ENCODE results near the gene COQ6.
"Not testable (repeated sequence)": the region's sequence is repeated elsewhere in the genome, so short reads cannot be mapped to it uniquely, and the experiment has no call there.

COQ6 gene

GRCh38 chr14:73988656-73989055 is 38.6 kb downstream of the COQ6 start:
- not testable (repeated sequence) for DNase-seq

GRCh38 chr14:73991092-73991491 is 41.0 kb downstream of the COQ6 start:
- DNase-seq = no peak

GRCh38 chr14:73994926-73995325 is 44.8 kb downstream of the COQ6 start:
- DNase-seq = not testable (repeated sequence)

GRCh38 chr14:73995977-73996378 is 45.9 kb downstream of the COQ6 start:
- DNase-seq = no peak

GRCh38 chr14:73996731-73997107 is 46.6 kb downstream of the COQ6 start:
- no peak for DNase-seq

- DNase-seq = no peak
Observed at GRCh38 chr14:73997108-73997943, 47.2 kb downstream of the COQ6 start.

- no peak for DNase-seq
Observed at GRCh38 chr14:73997944-73998447, 47.9 kb downstream of the COQ6 start.

GRCh38 chr14:73998726-73999125 is 48.6 kb downstream of the COQ6 start:
- DNase-seq = no peak

- DNase-seq = not testable (repeated sequence)
Observed at GRCh38 chr14:74005664-74006063, 55.6 kb downstream of the COQ6 start.

- no peak for DNase-seq
Observed at GRCh38 chr14:74008843-74009499, 58.9 kb downstream of the COQ6 start.
